Lung (tissue), 12 donors: ENCODE data around the gene SCARB1. TPM values are rescaled to one million over a fixed set of nuclear protein-coding genes. Genes with fewer than 3 reads are reported as not detected.

Experiments used
- ATAC-seq: fragments of 200-7000 bp; cut with Tn5 transposase; one replicate; pipeline ENCODE4 v1.9.1; 2020; ENCODE audit warnings: moderate number of reproducible peaks; ENCODE audit not compliant: insufficient read depth, low FRiP score
- DNase-seq, 3 donors: peaks; one replicate each; pipeline ENCODE4 v3.0.0-alpha.2; 2013 to 2017
- H3K27ac ChIP-seq, 2 donors: one replicate each; pipeline ENCODE4 v1.5.1; 2013; ENCODE audit warnings: mild to moderate bottlenecking in 2 of 2, moderate library complexity in 2 of 2, control low read depth in 1 of 2, inconsistent platforms in 1 of 2, low read depth in 1 of 2, low read length in 1 of 2
- H3K27me3 ChIP-seq, 3 donors: one replicate each; pipeline ENCODE4 v1.5.1; 2013; ENCODE audit warnings: low read length in 2 of 3; ENCODE audit not compliant: control insufficient read depth in 3 of 3, insufficient read depth in 3 of 3
- H3K36me3 ChIP-seq, 4 donors: one replicate each; pipeline ENCODE4 v1.5.1; 2013; ENCODE audit warnings: low read length in 4 of 4, mild to moderate bottlenecking in 1 of 4, moderate library complexity in 1 of 4; ENCODE audit not compliant: control insufficient read depth in 4 of 4, insufficient read depth in 4 of 4
- H3K4me1 ChIP-seq, 5 donors: one replicate each; pipeline ENCODE4 v1.5.1; 2013; ENCODE audit warnings: low read length in 5 of 5, mild to moderate bottlenecking in 2 of 5, moderate library complexity in 1 of 5; ENCODE audit not compliant: control insufficient read depth in 5 of 5, insufficient read depth in 5 of 5
- H3K4me3 ChIP-seq: one replicate; pipeline ENCODE4 v1.5.1; 2013; ENCODE audit warnings: mild to moderate bottlenecking, control low read depth, moderate library complexity
- H3K9ac ChIP-seq, 2 donors: one replicate each; pipeline ENCODE4 v1.5.1; 2013; ENCODE audit warnings: low read length in 2 of 2, control low read depth in 1 of 2; ENCODE audit not compliant: insufficient read depth in 1 of 2
- H3K9me3 ChIP-seq, 4 donors: one replicate each; pipeline ENCODE4 v1.5.1; 2013; ENCODE audit warnings: low read length in 3 of 4, mild to moderate bottlenecking in 1 of 4, moderate library complexity in 1 of 4; ENCODE audit not compliant: control insufficient read depth in 4 of 4, insufficient read depth in 3 of 4
- CTCF ChIP-seq: IDR thresholded peaks from 2 replicates; pipeline ENCODE4 v1.5.1; 2012; ENCODE audit warnings: mild to moderate bottlenecking; ENCODE audit errors: control extremely low read depth, extremely low read depth
- WGBS, 2 donors: extraction: QIAGEN DNeasy Blood & Tissue Kit; methylation state at CpG; one replicate each; pipeline ENCODE4 v1.1.7; 2013; 5-methylcytosine and 5-hydroxymethylcytosine counted together
- polyA plus RNA-seq, 2 donors: library from polyadenylated mRNA; stranded (reverse); fragments of 200-250 nt; gene quantifications; one replicate each; pipeline ENCODE4 v1.2.1, GENCODE V29; 2013
- total RNA-seq, 2 donors: library from RNA; depleted of rRNA in 1 of 2; stranded (reverse); fragments of >200 nt in 1 of 2; gene quantifications; one replicate each; pipeline ENCODE4 v1.2.1, GENCODE V29; 2014 to 2021
- donor health status: control.
- donor health status: control.
- donor health status: Bipolar disorder and iron deficiency.
- donor health status: healthy.
- donor health status: DM: yes; HTN: yes; CAD: no.

Gene SCARB1
- total and polyA plus RNA-seq, 4 donors = 11.9 to 31.3 (median 28.8) TPM

GRCh38 chr12:124814741-124815613 lies 48.7 kb downstream of the SCARB1 start:
- TF ChIP-seq CTCF = no peak
- no peak overlapping the region for H3K4me3 ChIP-seq
- WGBS, 2 donors = 69 to 78% methylated on average over 38 of the region's 38 CpGs
- no peak overlapping the region for H3K27ac ChIP-seq
- H3K9ac ChIP-seq = no peak overlapping the region
- DNase-seq (peak; percentile 21 to 54 (median 43)), ATAC-seq (no peak)
- H3K36me3 ChIP-seq = peaks cover 0 to 13% (median 0%) of the 10 kb centered on the region in 4 donors
- no peaks in the 10 kb centered on the region for H3K9me3 ChIP-seq
- H3K27me3 ChIP-seq = no peaks in the 10 kb centered on the region
- H3K4me1 ChIP-seq = no peaks in the 10 kb centered on the region

GRCh38 chr12:124813782-124814181 lies 49.9 kb downstream of the SCARB1 start:
- Histone ChIP-seq H3K9ac (no peak overlapping the region), H3K27ac (no peak overlapping the region), H3K9me3 (no peaks in the 10 kb centered on the region), H3K4me3 (no peak overlapping the region), H3K36me3 (peaks cover 0 to 13% (median 0%) of the 10 kb centered on the region in 4 donors), H3K4me1 (no peaks in the 10 kb centered on the region), H3K27me3 (no peaks in the 10 kb centered on the region)
- ATAC-seq = no peak
- WGBS, 2 donors = 97 to 100% methylated on average over 3 of the region's 3 CpGs
- no peak for TF ChIP-seq CTCF
- no peak for DNase-seq

GRCh38 chr12:124812979-124813378 lies 50.7 kb downstream of the SCARB1 start:
- no peaks in the 10 kb centered on the region for H3K9me3 ChIP-seq
- no peaks in the 10 kb centered on the region for H3K4me1 ChIP-seq
- H3K9ac ChIP-seq = no peak overlapping the region
- 92 to 98% methylated on average over 2 of the region's 2 CpGs for WGBS, 2 donors
- no peak for ATAC-seq
- H3K27ac ChIP-seq = no peak overlapping the region
- H3K27me3 ChIP-seq = no peaks in the 10 kb centered on the region
- H3K4me3 ChIP-seq = no peak overlapping the region
- no peak for TF ChIP-seq CTCF
- no peak for DNase-seq
- H3K36me3 ChIP-seq = peaks cover 0 to 13% (median under 1%) of the 10 kb centered on the region in 4 donors
